ENCODE measurements around the gene MEX3D. TPM values are rescaled to one million over a fixed set of nuclear protein-coding genes. Genes with fewer than 3 reads are reported as not detected.

MEX3D gene
- total RNA-seq, 2 donors from 2014 or later = 31.9 to 54.3 TPM

DNA sequence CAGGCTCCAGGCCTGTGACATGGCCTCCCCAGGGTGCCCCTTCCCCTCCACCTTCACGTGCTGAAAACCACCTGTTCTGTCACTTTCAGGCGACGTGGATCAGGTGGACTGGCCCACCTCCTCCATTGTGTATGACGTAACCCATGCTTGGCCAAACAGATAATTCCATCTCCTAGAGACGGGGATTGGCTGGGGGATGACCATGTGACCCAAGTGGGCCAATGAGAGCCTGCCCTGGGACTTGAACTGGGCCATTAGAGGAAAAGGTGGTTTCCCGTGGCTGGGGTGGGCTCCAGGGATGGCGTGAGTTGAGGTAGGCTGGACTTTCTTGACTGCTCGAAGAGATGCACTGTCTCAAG is 51.8 kb downstream of the MEX3D start:
- TF ChIP-seq, protein P1, sequence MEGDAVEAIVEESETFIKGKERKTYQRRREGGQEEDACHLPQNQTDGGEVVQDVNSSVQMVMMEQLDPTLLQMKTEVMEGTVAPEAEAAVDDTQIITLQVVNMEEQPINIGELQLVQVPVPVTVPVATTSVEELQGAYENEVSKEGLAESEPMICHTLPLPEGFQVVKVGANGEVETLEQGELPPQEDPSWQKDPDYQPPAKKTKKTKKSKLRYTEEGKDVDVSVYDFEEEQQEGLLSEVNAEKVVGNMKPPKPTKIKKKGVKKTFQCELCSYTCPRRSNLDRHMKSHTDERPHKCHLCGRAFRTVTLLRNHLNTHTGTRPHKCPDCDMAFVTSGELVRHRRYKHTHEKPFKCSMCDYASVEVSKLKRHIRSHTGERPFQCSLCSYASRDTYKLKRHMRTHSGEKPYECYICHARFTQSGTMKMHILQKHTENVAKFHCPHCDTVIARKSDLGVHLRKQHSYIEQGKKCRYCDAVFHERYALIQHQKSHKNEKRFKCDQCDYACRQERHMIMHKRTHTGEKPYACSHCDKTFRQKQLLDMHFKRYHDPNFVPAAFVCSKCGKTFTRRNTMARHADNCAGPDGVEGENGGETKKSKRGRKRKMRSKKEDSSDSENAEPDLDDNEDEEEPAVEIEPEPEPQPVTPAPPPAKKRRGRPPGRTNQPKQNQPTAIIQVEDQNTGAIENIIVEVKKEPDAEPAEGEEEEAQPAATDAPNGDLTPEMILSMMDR (IDR thresholded peaks at IDR 0.05) = no peak
- Histone ChIP-seq H3K36me3 (no peaks in the 10 kb centered on the region), H3K4me1 (no peaks in the 10 kb centered on the region), H3K9ac (ENCODE audit: low read depth in 2 of 2, low read length in 2 of 2) (no peak overlapping the region), H3K4me3 (no peak overlapping the region), H3K27me3 (peaks cover 4% of the 10 kb centered on the region), H3K27ac (no peak overlapping the region), H3K9me3 (no peaks in the 10 kb centered on the region)
- no peak for DNase-seq
- intact Hi-C loops (cut with DNase I) = loop anchor here (10.0 kb wide), 1 partner anchor 232 kb away; the partner anchor contains the start of gene EFNA2

DNA sequence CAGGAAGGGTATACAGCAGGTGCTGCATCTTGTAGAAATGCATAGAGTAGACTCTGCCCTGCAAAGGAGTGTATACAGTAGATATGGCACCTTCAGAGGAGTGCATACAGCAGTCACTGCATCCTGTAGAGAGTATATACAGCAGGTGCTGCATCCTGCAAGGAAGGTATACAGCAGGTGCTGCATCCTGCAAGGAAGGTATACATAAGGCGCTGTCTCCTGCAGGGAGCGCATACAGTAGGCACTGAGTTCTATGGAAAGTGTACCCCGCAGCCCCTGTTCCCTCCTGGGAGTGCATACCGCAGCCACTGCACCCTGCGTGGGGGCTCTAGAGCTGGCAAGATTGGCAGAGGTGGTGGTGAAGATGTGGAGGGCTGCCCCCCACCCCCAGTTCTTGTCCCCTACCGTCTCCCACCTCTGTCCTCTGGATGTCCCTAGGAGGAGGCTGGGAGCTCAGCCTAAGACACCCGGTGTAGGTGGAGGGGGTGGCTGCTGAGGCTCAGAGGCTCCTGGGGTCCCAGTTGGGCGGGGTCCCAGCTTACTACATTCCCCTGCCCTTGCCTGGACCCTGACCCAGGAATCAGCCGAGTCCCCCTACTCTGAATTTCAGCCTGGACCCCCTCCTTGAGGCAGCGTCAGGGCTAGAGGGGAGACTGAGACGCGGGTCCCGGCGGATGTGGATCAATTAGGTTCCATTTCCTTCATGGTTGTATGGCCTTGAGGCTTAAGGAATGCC is 53.0 kb downstream of the MEX3D start:
- Histone ChIP-seq H3K27me3 (peaks cover 4% of the 10 kb centered on the region), H3K9me3 (no peaks in the 10 kb centered on the region), H3K4me1 (no peaks in the 10 kb centered on the region), H3K36me3 (no peaks in the 10 kb centered on the region), H3K4me3 (no peak overlapping the region), H3K9ac (ENCODE audit: low read depth in 2 of 2, low read length in 2 of 2) (no peak overlapping the region), H3K27ac (no peak overlapping the region)
- TF ChIP-seq, protein P1 (IDR thresholded peaks at IDR 0.05) = no peak
- no peak for DNase-seq
- intact Hi-C loops (cut with DNase I) = loop anchor here (10.0 kb wide), 1 partner anchor 230 kb away; the partner anchor contains the start of gene EFNA2

DNA sequence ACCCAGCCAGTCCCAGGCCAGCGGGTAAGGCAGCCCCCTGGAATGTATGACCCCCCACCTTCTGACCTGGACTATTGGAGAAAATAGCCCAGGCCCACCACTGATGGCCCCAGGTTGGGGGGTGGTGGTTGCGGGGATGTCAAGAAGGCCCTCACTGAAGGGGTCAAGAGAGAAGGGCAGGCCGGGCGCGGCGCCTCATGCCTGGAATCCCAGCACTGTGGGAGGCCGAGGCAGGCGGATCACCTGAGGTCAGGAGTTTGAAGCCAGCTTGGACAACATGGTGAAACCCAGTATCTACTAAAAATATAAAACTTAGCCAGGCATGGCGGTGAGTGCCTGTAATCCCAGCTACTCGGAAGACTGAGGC is 53.8 kb downstream of the MEX3D start:
- Histone ChIP-seq H3K4me3 (no peak overlapping the region), H3K27me3 (peaks cover 4% of the 10 kb centered on the region), H3K4me1 (no peaks in the 10 kb centered on the region), H3K9ac (ENCODE audit: low read depth in 2 of 2, low read length in 2 of 2) (no peak overlapping the region), H3K27ac (no peak overlapping the region), H3K9me3 (no peaks in the 10 kb centered on the region), H3K36me3 (no peaks in the 10 kb centered on the region)
- intact Hi-C loops (cut with DNase I) = loop anchor here (10.0 kb wide), 1 partner anchor 229 kb away; the partner anchor contains the start of gene EFNA2
- TF ChIP-seq, protein P1 (IDR thresholded peaks at IDR 0.05) = no peak
- no peak for DNase-seq

DNA sequence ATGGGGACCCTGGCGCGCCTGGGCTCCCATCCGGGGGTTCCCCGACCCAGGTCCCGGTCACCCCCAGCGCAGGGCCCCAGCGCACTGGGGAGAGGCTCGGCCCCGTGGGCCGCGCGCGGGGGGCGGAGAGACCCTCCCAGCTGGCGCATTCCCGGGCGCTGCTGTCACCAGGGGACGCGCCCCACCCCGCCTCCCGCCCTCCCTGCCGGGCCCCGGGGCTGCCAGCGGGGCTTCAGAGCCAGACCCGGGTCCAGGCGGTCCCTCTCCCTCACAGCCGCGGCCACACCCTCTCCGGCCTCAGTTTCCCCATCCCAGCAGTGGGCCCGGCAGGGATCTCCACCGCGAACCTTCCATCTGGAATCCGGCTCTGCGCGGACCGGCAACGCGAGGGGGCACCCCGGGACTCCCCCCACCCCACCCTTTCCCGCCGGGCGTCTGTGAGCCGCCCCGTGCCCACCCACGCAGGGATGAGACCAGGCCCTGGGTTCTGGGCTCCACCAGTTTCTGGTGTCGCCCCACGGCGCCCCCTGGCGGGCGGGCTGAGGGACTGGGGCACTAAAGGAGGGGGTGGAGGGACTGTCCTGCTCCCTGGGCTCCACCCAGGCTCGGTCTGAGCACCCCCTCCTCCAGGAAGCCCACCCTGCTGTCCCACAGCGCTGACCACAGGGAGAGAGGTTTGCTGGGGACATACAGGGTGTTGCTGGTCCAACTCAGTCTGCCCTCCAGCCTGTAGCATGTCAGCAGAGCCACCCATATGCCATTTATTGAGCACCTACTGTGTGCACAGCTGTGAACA is 54.4 kb downstream of the MEX3D start:
- TF ChIP-seq, protein P1 (IDR thresholded peaks at IDR 0.05) = peak; percentile 66
- H3K9me3 ChIP-seq = no peaks in the 10 kb centered on the region
- H3K4me3 ChIP-seq = peak overlapping the region; percentile 59
- H3K36me3 ChIP-seq = no peaks in the 10 kb centered on the region
- H3K27me3 ChIP-seq = peaks cover 4% of the 10 kb centered on the region
- intact Hi-C loops (cut with DNase I) = loop anchor here (10.0 kb wide), 1 partner anchor 229 kb away; the partner anchor contains the start of gene EFNA2
- H3K27ac ChIP-seq = no peak overlapping the region
- no peaks in the 10 kb centered on the region for H3K4me1 ChIP-seq
- DNase-seq = peak; percentile 63
- peak overlapping the region in 1 of 2 donors; percentile 84 for H3K9ac ChIP-seq (ENCODE audit: low read depth in 2 of 2, low read length in 2 of 2)

DNA sequence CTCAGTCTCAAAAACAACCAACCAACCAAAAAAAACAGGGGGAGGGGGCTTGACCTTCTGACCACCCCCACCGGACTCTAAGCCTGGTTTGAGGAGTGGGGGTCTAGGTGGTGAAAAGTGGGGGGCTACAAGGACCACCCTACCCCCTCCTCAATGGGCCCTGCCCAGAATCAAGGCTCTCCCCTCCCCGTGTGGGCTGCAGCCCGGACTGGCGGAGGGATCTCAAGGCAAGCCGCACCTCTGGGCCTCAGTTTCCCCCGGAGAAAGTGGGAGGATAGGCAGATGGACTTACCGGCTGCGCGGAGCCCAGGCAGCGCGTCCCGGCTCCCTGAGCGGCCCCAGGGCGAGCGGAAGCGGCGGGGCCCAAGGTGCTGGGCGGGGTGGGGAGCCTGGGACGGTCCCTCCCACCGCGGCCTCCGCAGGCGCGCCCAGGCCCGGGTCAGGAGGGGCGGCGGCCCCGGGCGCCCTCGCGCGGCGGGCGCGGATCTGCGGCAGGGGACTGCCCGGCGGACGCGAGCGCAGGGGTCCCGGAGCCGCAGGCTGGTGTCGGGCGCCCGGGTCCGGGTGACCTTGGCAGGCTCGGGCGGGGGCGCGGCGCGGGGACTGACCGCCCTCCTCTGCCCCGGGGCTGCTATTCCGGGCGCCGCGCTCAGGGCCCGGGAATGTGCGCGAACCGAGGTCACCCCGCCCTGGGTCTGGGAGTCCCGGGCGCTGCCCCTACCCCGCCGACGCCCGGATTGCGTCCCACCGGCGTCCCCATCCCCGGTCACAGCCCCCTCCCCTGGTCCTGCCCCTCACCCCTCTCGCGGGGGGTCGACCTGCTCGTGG is 55.2 kb downstream of the MEX3D start, which contains the start of gene ADAMTSL5:
ADAMTSL5 (minus strand) TSS at position 349 of the 828 bp plus-strand sequence. CDS start 2,076 bp downstream, outside the sequence.
- peak within 1 kb of the TSS; percentile 46 to 84 for H3K9ac ChIP-seq (ENCODE audit: low read depth in 2 of 2, low read length in 2 of 2)
- peaks cover 4% of the 10 kb centered on the region for H3K27me3 ChIP-seq
- no peaks in the 10 kb centered on the region for H3K4me1 ChIP-seq
- H3K4me3 ChIP-seq = peak within 1 kb of the TSS; percentile 59
- TF ChIP-seq, protein P1 (IDR thresholded peaks at IDR 0.05) = no peak
- no peaks in the 10 kb centered on the region for H3K9me3 ChIP-seq
- intact Hi-C loops (cut with DNase I) = loop anchor here (10.0 kb wide), 1 partner anchor 228 kb away; the partner anchor contains the start of gene EFNA2
- no peak within 1 kb of the TSS for H3K27ac ChIP-seq
- H3K36me3 ChIP-seq = no peaks in the 10 kb centered on the region
- DNase-seq = peak; percentile 82
